Measurements from ENCODE around the gene MAGI3.
"Not testable (repeated sequence)": the region's sequence is repeated elsewhere in the genome, so short reads cannot be mapped to it uniquely, and the experiment has no call there.

Gene MAGI3

DNA sequence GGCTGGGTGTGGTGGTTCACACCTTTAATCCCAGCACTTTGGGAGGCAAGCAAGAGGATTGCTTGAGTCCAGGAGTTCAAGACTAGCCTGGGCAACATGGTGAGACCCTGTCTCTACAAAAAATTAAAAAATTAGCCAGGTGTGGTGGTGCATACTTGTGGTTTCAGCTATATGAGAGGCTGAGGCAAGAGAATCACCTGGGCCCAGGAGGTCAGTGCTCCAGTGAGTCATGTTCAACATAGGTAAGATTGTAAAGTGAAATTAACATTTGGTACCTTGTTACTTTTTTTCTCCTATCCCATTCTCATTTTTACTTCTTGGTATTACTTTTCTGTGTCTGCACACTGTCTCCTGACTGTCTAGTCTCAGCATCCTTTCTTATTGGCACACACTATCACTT, 19.0 kb downstream of the MAGI3 start:
- TF ChIP-seq EZH2phosphoT487 (IDR thresholded peaks at IDR 0.05; ENCODE audit: borderline replicate concordance) (no peak), CTCF (conservative IDR thresholded peaks at IDR 0.05; ENCODE audit: low read length) (no peak)
- Histone ChIP-seq H4K20me1 (ENCODE audit: insufficient read depth, low read length, poor library complexity, severe bottlenecking) (no peaks in the 10 kb centered on the region), H3K9ac (ENCODE audit: low read depth, low read length, poor library complexity, severe bottlenecking) (no peak overlapping the region), H3K79me2 (ENCODE audit: insufficient read depth, low read length) (0 out of 2 replicates have a peak, but pooled peaks cover 7% of the 10 kb centered on the region), H3K4me1 (ENCODE audit: insufficient read depth, low read length, poor library complexity, severe bottlenecking) (no peaks in the 10 kb centered on the region), H3K27me3 (ENCODE audit: insufficient read depth, low read length, poor library complexity, severe bottlenecking) (no peaks in the 10 kb centered on the region), H3K9me2 (replicated peaks; ENCODE audit: low read depth, low read length) (no peaks in the 10 kb centered on the region), H3K36me3 (ENCODE audit: insufficient read depth, low read length) (no peaks in the 10 kb centered on the region), H3K4me2 (ENCODE audit: low read depth, low read length, poor library complexity, severe bottlenecking) (no peak overlapping the region), H3K9me3 (ENCODE audit: insufficient read depth, low read depth, low read length) (no peaks in the 10 kb centered on the region), H3K4me3 (ENCODE audit: low read length, poor library complexity, severe bottlenecking) (no peak overlapping the region), H2AFZ (ENCODE audit: low read length) (no peak overlapping the region), H3F3A (ENCODE audit: low read depth) (no peaks in the 10 kb centered on the region)

DNA sequence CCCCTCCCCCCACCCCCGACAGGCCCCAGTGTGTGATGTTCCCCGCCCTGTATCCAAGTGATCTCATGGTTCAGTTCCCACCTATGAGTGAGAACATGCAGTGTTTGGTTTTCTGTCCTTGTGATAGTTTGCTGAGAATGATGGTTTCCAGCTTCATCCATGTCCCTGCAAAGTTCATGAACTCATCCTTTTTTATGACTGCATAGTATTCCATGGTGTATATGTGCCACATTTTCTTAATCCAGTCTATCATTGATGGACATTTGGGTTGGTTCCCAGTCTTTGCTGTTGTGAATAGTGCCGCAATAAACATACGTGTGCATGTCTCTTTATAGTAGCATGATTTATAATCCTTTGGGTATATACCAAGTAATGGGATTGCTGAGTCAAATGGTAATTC, 21.7 kb downstream of the MAGI3 start:
- not testable (repeated sequence) for H3K9me3 ChIP-seq (ENCODE audit: insufficient read depth, low read depth, low read length); H3K9ac ChIP-seq (ENCODE audit: low read depth, low read length, poor library complexity, severe bottlenecking); H3K79me2 ChIP-seq (ENCODE audit: insufficient read depth, low read length); H2AFZ ChIP-seq (ENCODE audit: low read length); H4K20me1 ChIP-seq (ENCODE audit: insufficient read depth, low read length, poor library complexity, severe bottlenecking); H3K9me2 ChIP-seq (replicated peaks; ENCODE audit: low read depth, low read length); H3K4me3 ChIP-seq (ENCODE audit: low read length, poor library complexity, severe bottlenecking); H3K27me3 ChIP-seq (ENCODE audit: insufficient read depth, low read length, poor library complexity, severe bottlenecking); H3K4me1 ChIP-seq (ENCODE audit: insufficient read depth, low read length, poor library complexity, severe bottlenecking); H3K36me3 ChIP-seq (ENCODE audit: insufficient read depth, low read length); H3K4me2 ChIP-seq (ENCODE audit: low read depth, low read length, poor library complexity, severe bottlenecking)
- peaks cover 13% of the 10 kb centered on the region; the same call in 1 of the 2 replicates for H3F3A ChIP-seq (ENCODE audit: low read depth)

- H3F3A ChIP-seq (ENCODE audit: low read depth), result peaks cover 13% of the 10 kb centered on the region; the same call in 1 of the 2 replicates
- no peaks in the 10 kb centered on the region for H3K27me3 ChIP-seq (ENCODE audit: insufficient read depth, low read length, poor library complexity, severe bottlenecking)
- no peaks in the 10 kb centered on the region for H3K9me2 ChIP-seq (replicated peaks; ENCODE audit: low read depth, low read length)
- H3K79me2 ChIP-seq (ENCODE audit: insufficient read depth, low read length), result no peaks in the 10 kb centered on the region
- H3K4me1 ChIP-seq (ENCODE audit: insufficient read depth, low read length, poor library complexity, severe bottlenecking), result no peaks in the 10 kb centered on the region
- H3K9me3 ChIP-seq (ENCODE audit: insufficient read depth, low read depth, low read length), result no peaks in the 10 kb centered on the region; the same call in 1 of the 2 replicates
- H3K9ac ChIP-seq (ENCODE audit: low read depth, low read length, poor library complexity, severe bottlenecking), result no peak overlapping the region
- H3K4me2 ChIP-seq (ENCODE audit: low read depth, low read length, poor library complexity, severe bottlenecking), result no peak overlapping the region
- H2AFZ ChIP-seq (ENCODE audit: low read length), result no peak overlapping the region
- TF ChIP-seq CTCF (conservative IDR thresholded peaks at IDR 0.05; ENCODE audit: low read length), result no peak
- TF ChIP-seq EZH2phosphoT487 (IDR thresholded peaks at IDR 0.05; ENCODE audit: borderline replicate concordance), result no peak
- H4K20me1 ChIP-seq (ENCODE audit: insufficient read depth, low read length, poor library complexity, severe bottlenecking), result peaks cover 3% of the 10 kb centered on the region
- H3K4me3 ChIP-seq (ENCODE audit: low read length, poor library complexity, severe bottlenecking), result no peak overlapping the region
- no peaks in the 10 kb centered on the region for H3K36me3 ChIP-seq (ENCODE audit: insufficient read depth, low read length)
These were observed 25.2 kb downstream of the MAGI3 start for GRCh38 chr1:113415310-113416070.

GRCh38 chr1:113416071-113416470, 25.8 kb downstream of the MAGI3 start:
- not testable (repeated sequence) for H2AFZ ChIP-seq (ENCODE audit: low read length); H3K27me3 ChIP-seq (ENCODE audit: insufficient read depth, low read length, poor library complexity, severe bottlenecking); H3K4me1 ChIP-seq (ENCODE audit: insufficient read depth, low read length, poor library complexity, severe bottlenecking); H3K9ac ChIP-seq (ENCODE audit: low read depth, low read length, poor library complexity, severe bottlenecking); H4K20me1 ChIP-seq (ENCODE audit: insufficient read depth, low read length, poor library complexity, severe bottlenecking); H3K9me3 ChIP-seq (ENCODE audit: insufficient read depth, low read depth, low read length); H3K79me2 ChIP-seq (ENCODE audit: insufficient read depth, low read length); H3K36me3 ChIP-seq (ENCODE audit: insufficient read depth, low read length); H3K4me3 ChIP-seq (ENCODE audit: low read length, poor library complexity, severe bottlenecking); H3K4me2 ChIP-seq (ENCODE audit: low read depth, low read length, poor library complexity, severe bottlenecking); H3K9me2 ChIP-seq (replicated peaks; ENCODE audit: low read depth, low read length)
- peaks cover 13% of the 10 kb centered on the region; the same call in 1 of the 2 replicates for H3F3A ChIP-seq (ENCODE audit: low read depth)

Data from Loucy (cell line).